Thyroid gland (tissue), 4 donors: Measurements from ENCODE around the gene S100A6. TPM values are rescaled to one million over a fixed set of nuclear protein-coding genes. Genes with fewer than 3 reads are reported as not detected.

Experiments used
- DNase-seq, 2 donors: peaks; one replicate each; pipeline ENCODE4 v3.0.0-alpha.2; 2019
- H3K27ac ChIP-seq, 3 donors: fragments of 200-600 bp; sonication (generic); 1 replicate in 2 of 3; 2 replicates in 1 of 3; pipeline ENCODE4 v1.5.1; 2016 to 2019; ENCODE audit warnings: mild to moderate bottlenecking in 1 of 3, moderate library complexity in 1 of 3
- H3K27me3 ChIP-seq: fragments of 200-600 bp; sonication (generic); one replicate; pipeline ENCODE4 v1.5.1; 2019
- H3K36me3 ChIP-seq, 2 donors: fragments of 200-600 bp; sonication (generic); one replicate each; pipeline ENCODE4 v1.5.1; 2016 to 2019
- H3K4me1 ChIP-seq, 2 donors: fragments of 200-600 bp; sonication (generic); one replicate each; pipeline ENCODE4 v1.5.1; 2017 to 2019
- H3K4me3 ChIP-seq, 3 donors: fragments of 200-600 bp; sonication (generic); replicated peaks in 1 of 3; 1 replicate in 2 of 3; 2 replicates in 1 of 3; pipeline ENCODE4 v1.5.1; 2016; ENCODE audit warnings: mild to moderate bottlenecking in 1 of 3
- H3K9me3 ChIP-seq: fragments of 200-600 bp; sonication (generic); one replicate; pipeline ENCODE4 v1.5.1; 2017
- POLR2A ChIP-seq, 2 donors: fragments of 450-650 bp; IDR thresholded peaks; one replicate each; pipeline ENCODE4 v1.6.1; 2017; ENCODE audit warnings: antibody characterized with exemption in 2 of 2, mild to moderate bottlenecking in 2 of 2, moderate library complexity in 1 of 2
- WGBS, 2 donors: methylation state at CpG; one replicate each; pipeline ENCODE4 v1.1.5; 2017; 5-methylcytosine and 5-hydroxymethylcytosine counted together
- intact Hi-C: fragments of 100-400 bp; cut with DNase I; formaldehyde crosslinking; loops from one replicate; pipeline ENCODE4 v1.15.1; 2023
- total RNA-seq, 4 donors: library from RNA; depleted of rRNA; stranded (reverse); fragments of >200 nt; gene quantifications; one replicate each; pipeline ENCODE4 v1.2.3, GENCODE V29; 2016
- TF ChIP-seq, protein P1 (sequence below), 6 experiments: fragments of 200-600 bp in 3 of 6; fragments of 450-650 bp in 3 of 6; sonication (generic) in 3 of 6; IDR thresholded peaks; one replicate each; pipeline ENCODE4 v1.5.1; 2016 to 2019; ENCODE audit warnings: antibody characterized with exemption in 6 of 6, mild to moderate bottlenecking in 2 of 6, inconsistent platforms in 1 of 6, moderate library complexity in 1 of 6

Gene S100A6
- total RNA-seq, 4 donors from 2014 or later, result 128 to 573 (median 360) TPM

DNA sequence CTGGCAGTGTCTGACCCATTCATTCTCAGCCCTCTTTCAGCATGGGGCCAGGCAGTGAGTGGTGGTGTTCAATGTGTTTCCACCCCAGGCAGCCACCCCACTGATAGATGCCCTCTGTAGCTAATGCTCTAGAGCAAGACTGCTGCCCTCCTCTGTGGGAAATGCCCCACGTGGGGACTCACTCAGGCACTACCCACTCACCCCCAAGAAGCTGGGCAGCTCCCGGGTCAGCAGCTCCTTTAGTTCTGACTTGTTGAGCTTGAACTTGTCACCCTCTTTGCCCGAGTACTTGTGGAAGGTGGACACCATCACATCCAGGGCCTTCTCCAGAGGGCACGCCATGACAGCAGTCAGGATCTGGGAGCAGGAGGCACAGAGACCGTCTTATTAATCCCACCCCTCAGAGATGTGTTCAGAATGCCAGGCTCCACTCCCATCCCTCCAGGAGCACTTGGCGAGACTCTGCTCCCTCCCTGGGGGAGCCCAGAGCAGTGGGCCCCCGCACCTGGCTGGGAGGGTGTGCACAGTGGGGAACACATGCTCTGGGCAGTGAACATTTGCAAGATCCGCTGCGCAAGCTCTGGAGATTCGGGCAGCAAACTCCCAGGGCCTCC lies 8.8 kb upstream of the S100A6 start:
- no peak for TF ChIP-seq POLR2A (IDR thresholded peaks at IDR 0.05)
- TF ChIP-seq, protein P1, sequence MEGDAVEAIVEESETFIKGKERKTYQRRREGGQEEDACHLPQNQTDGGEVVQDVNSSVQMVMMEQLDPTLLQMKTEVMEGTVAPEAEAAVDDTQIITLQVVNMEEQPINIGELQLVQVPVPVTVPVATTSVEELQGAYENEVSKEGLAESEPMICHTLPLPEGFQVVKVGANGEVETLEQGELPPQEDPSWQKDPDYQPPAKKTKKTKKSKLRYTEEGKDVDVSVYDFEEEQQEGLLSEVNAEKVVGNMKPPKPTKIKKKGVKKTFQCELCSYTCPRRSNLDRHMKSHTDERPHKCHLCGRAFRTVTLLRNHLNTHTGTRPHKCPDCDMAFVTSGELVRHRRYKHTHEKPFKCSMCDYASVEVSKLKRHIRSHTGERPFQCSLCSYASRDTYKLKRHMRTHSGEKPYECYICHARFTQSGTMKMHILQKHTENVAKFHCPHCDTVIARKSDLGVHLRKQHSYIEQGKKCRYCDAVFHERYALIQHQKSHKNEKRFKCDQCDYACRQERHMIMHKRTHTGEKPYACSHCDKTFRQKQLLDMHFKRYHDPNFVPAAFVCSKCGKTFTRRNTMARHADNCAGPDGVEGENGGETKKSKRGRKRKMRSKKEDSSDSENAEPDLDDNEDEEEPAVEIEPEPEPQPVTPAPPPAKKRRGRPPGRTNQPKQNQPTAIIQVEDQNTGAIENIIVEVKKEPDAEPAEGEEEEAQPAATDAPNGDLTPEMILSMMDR (IDR thresholded peaks at IDR 0.05), result no peak

DNA sequence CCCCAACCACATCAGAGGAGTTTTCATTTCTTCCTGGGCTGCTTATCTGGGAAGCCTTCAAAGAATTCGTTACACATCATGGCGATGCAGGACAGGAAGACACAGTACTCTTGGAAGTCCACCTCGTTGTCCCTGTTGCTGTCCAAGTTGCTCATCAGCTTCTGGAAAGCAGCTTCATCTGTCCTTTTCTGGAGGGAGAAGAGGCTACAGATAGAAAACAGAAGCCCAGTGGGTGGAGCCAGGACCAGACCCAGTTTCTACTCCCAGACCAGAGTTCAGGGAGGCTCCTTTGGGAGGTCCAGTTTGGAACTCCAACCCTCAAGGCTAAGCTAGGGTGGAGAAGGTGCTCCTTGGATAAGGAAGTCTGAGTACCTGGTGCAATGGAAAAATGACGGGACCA lies 7.9 kb upstream of the S100A6 start:
- intact Hi-C loops, result no loop called here
- no peak for DNase-seq
- TF ChIP-seq, protein P1 (IDR thresholded peaks at IDR 0.05), result no peak
- no peak for TF ChIP-seq POLR2A (IDR thresholded peaks at IDR 0.05)
- Histone ChIP-seq H3K4me3 (no peak overlapping the region), H3K4me1 (peaks cover 56 to 94% of the 10 kb centered on the region in 2 donors), H3K36me3 (no peaks in the 10 kb centered on the region), H3K27ac (peak overlapping the region in 2 of 3 donors; percentile 94 to 96), H3K27me3 (no peaks in the 10 kb centered on the region), H3K9me3 (no peaks in the 10 kb centered on the region)
- 87 to 89% methylated on average over 4 of the region's 4 CpGs for WGBS, 2 donors

More for the DNA sequence above, 8.8 kb upstream of the S100A6 start:
- H3K27ac ChIP-seq, result peak overlapping the region; percentile 74 to 96 (median 94)
- H3K36me3 ChIP-seq, result no peaks in the 10 kb centered on the region
- intact Hi-C loops, result no loop called here
- no peaks in the 10 kb centered on the region for H3K27me3 ChIP-seq
- WGBS, 2 donors, result 43 to 44% methylated on average over 6 to 10 of the region's 10 CpGs
- no peak for DNase-seq
- H3K9me3 ChIP-seq, result no peaks in the 10 kb centered on the region
- peak overlapping the region in 1 of 3 donors; percentile 14 for H3K4me3 ChIP-seq
- H3K4me1 ChIP-seq, result peaks cover 54 to 100% of the 10 kb centered on the region in 2 donors

DNA sequence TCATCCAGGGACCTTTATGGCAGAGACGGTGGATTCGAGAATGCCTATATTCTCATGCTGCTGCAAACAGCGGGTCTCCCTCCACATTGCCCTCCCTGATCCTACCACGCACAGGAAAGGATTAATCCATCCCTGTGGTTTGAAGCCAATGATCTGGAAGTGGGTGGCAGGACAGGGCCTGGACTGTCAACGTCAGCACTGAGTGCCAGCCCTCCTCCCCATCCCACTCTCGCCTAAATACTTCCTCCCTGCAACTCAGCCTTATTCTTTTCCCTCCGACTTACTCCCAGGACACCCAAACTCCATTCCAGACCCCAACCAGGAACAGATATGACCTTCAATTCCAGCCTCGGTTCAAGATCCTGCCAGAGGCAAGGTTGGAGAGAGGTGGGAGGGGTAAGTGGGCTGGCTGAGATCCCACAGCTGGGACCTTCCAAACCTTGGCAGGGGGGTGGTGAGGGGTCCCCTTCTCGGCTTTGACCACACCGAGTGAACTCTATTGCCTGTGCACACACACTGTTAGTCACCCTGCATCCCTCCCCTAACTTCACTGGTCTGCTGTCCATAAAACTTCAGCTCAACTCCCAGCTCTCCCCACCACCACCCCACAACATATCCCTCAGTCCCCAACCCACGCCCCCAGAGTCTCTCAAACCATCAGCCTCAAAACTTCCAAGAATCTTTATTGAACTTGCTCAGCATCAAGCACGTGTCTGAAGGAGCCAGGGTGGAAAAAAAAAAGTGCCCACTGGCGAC lies 7.3 kb upstream of the S100A6 start:
- Histone ChIP-seq H3K9me3 (no peaks in the 10 kb centered on the region), H3K4me1 (peaks cover 56 to 88% of the 10 kb centered on the region in 2 donors), H3K36me3 (no peaks in the 10 kb centered on the region), H3K27ac (peak overlapping the region in 2 of 3 donors; percentile 56 to 94), H3K4me3 (no peak overlapping the region), H3K27me3 (no peaks in the 10 kb centered on the region)
- 72 to 75% methylated on average over 13 of the region's 13 CpGs for WGBS, 2 donors
- TF ChIP-seq, protein P1 (IDR thresholded peaks at IDR 0.05), result no peak
- no peak for TF ChIP-seq POLR2A (IDR thresholded peaks at IDR 0.05)
- DNase-seq, result no peak
- intact Hi-C loops, result no loop called here

DNA sequence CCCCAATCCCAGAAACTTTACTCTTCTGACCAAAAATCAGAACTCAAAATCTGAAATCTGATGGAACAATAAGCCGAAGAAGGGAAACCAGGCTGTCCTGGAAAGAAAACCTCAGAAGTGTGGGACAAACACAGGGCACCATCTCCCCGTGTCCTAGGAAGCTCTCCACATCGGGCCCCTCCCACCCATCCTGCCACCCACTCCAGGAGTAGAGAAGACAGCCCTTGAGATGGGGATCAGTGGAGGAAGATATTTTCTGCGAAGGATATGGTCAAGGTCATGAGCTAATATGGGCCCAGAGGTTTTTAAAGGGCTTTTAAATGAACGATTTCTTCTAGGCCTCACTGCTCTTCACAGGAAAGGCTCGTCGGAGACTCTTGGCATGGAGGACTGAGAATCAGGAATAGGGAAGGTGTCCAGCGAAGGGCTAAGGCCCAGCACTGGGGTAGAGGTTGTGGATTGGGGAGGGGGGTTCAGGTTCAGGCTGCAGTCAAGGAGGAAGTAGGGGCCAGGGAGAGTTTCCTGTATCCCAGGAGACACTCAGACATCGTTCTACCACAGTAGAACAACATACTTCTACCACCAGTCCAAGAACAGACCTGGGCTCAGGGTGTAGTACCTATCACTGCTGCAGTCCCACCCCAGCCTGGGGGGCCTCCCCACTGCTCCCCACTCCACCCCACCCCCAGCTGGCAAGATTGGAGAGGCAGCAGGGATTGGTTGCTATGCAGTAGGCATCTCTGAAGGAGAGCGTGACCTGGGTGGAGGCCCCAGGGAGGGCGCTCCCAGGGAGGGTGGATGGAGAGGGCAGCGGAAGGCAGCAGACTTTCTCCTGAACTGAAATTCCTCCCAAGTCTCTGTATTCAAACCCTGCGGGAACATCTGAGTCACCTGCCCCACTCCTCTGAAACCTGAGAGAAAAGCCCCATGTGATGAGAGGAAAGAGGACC lies 6.1 kb upstream of the S100A6 start:
- Histone ChIP-seq H3K27me3 (no peaks in the 10 kb centered on the region), H3K4me3 (no peak overlapping the region), H3K27ac (peak overlapping the region; percentile 66 to 87 (median 81)), H3K9me3 (no peaks in the 10 kb centered on the region), H3K36me3 (no peaks in the 10 kb centered on the region), H3K4me1 (peaks cover 47 to 78% of the 10 kb centered on the region in 2 donors)
- DNase-seq, result peak; percentile 32 to 46
- 54 to 66% methylated on average over 13 of the region's 13 CpGs for WGBS, 2 donors
- intact Hi-C loops, result no loop called here
- TF ChIP-seq, protein P1 (IDR thresholded peaks at IDR 0.05), result no peak
- no peak for TF ChIP-seq POLR2A (IDR thresholded peaks at IDR 0.05)
